Left ventricle myocardium inferior (tissue), 1 donor: ENCODE results near the gene MEIS2. TPM values are rescaled to one million over a fixed set of nuclear protein-coding genes. Genes with fewer than 3 reads are reported as not detected.
A peak's percentile ranks its signal among the peaks of the same experiment; 100 is the strongest.

Experiments
- DNase-seq: peaks from one replicate; pipeline ENCODE4 v3.0.0-alpha.2; 2020
- H3K27ac ChIP-seq: fragments of 200-600 bp; replicated peaks from 2 replicates; pipeline ENCODE4 v1.8.0; 2021
- H3K27me3 ChIP-seq: fragments of 200-600 bp; 2 replicates; pipeline ENCODE4 v1.8.0; 2021; ENCODE audit warnings: low read depth
- H3K36me3 ChIP-seq: fragments of 200-600 bp; 2 replicates; pipeline ENCODE4 v1.8.0; 2021
- H3K4me1 ChIP-seq: fragments of 200-600 bp; 2 replicates; pipeline ENCODE4 v1.8.0; 2021
- H3K4me3 ChIP-seq: fragments of 200-600 bp; 2 replicates; pipeline ENCODE4 v1.8.0; 2021; ENCODE audit warnings: mild to moderate bottlenecking, moderate library complexity
- H3K9me3 ChIP-seq: fragments of 200-600 bp; replicated peaks from 2 replicates; pipeline ENCODE4 v1.8.0; 2021
- CTCF ChIP-seq: fragments of 200-600 bp; IDR thresholded peaks from 2 replicates; pipeline ENCODE4 v1.8.0; 2021; ENCODE audit warnings: antibody characterized with exemption, mild to moderate bottlenecking, borderline replicate concordance
- intact Hi-C: fragments of 100-400 bp; cut with micrococcal nuclease; formaldehyde crosslinking; loops from one replicate; pipeline ENCODE4 v1.11.0; 2022
- total RNA-seq: library from RNA; stranded (reverse); fragmentation: NEBNext Ultra II Directional; extraction: Animal tissue kit (Norgen Biotek cat#: 25700); gene quantifications from one replicate; pipeline ENCODE4 v1.2.1, GENCODE V29; 2021
- donor health status: DM: no; HTN: yes; CAD: no; lungs with severe emphysema.

MEIS2 gene
- total RNA-seq, 1 donor from 2014 or later = 36.0 TPM

GRCh38 chr15:37032091-37032775, 68.1 kb downstream of the MEIS2 start:
- H3K27ac ChIP-seq = peak overlapping the region; percentile 27
- TF ChIP-seq CTCF = no peak

DNA sequence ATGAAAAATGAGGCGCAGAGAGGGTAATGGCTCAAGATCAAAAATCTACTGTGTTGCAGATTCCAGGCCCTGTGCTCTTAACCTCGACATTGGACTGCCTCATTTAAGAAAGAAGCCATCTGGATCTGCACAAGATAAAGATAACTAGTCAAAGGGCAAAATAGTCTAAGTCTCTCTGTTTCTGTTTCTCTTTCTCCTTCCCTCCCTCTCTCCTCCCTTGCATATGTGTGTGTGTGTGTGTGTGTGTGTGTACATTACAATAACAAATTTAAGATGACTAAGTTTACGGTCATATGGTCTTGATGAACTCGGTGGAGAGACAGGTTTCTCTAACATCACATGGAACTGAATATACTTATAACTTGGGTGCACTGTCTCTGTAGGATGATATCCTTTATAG, 69.2 kb downstream of the MEIS2 start:
- H3K9me3 ChIP-seq = no peaks in the 10 kb centered on the region
- H3K27ac ChIP-seq = no peak overlapping the region
- peaks cover 17% of the 10 kb centered on the region for H3K36me3 ChIP-seq
- TF ChIP-seq CTCF = no peak
- DNase-seq = no peak
- no peak overlapping the region for H3K4me3 ChIP-seq
- intact Hi-C loops = no loop called here
- peaks cover 74% of the 10 kb centered on the region for H3K4me1 ChIP-seq
- no peaks in the 10 kb centered on the region for H3K27me3 ChIP-seq

More at GRCh38 chr15:37032091-37032775, 68.1 kb downstream of the MEIS2 start:
- H3K4me3 ChIP-seq = no peak overlapping the region
- H3K9me3 ChIP-seq = no peaks in the 10 kb centered on the region
- peaks cover 74% of the 10 kb centered on the region for H3K4me1 ChIP-seq
- H3K36me3 ChIP-seq = peaks cover 23% of the 10 kb centered on the region
- intact Hi-C loops = no loop called here
- no peaks in the 10 kb centered on the region for H3K27me3 ChIP-seq
- DNase-seq = no peak

- Histone ChIP-seq H3K4me1 (peaks cover 66% of the 10 kb centered on the region), H3K36me3 (peaks cover 4% of the 10 kb centered on the region), H3K27ac (no peak overlapping the region), H3K4me3 (no peak overlapping the region), H3K27me3 (no peaks in the 10 kb centered on the region), H3K9me3 (no peaks in the 10 kb centered on the region)
- DNase-seq = no peak
- no peak for TF ChIP-seq CTCF
- intact Hi-C loops = no loop called here
Measured at GRCh38 chr15:37028625-37029296, 71.6 kb downstream of the MEIS2 start.

DNA sequence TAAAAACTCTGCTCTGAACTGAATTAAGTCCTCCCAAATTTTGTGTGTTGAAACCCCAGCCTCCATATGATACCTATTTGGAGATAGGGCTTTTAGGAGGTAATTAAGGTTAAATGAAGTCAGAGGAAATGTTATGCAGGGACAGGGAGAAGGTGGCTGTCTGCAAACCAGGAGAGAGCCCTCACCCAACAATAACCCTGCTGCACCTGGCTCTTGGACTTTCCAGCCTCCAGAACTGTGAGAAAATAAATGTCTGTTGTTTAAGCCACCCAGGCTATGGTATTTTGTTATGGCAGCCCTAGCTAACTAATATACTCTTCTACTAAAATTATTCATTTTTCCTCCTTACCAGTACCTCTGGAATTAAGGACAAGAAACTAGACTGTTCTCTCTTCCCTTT, 79.5 kb downstream of the MEIS2 start:
- Histone ChIP-seq H3K27me3 (no peaks in the 10 kb centered on the region), H3K4me3 (no peak overlapping the region), H3K4me1 (peaks cover 59% of the 10 kb centered on the region), H3K27ac (peak overlapping the region; percentile 84), H3K9me3 (no peaks in the 10 kb centered on the region), H3K36me3 (no peaks in the 10 kb centered on the region)
- DNase-seq = no peak
- intact Hi-C loops = no loop called here
- no peak for TF ChIP-seq CTCF

DNA sequence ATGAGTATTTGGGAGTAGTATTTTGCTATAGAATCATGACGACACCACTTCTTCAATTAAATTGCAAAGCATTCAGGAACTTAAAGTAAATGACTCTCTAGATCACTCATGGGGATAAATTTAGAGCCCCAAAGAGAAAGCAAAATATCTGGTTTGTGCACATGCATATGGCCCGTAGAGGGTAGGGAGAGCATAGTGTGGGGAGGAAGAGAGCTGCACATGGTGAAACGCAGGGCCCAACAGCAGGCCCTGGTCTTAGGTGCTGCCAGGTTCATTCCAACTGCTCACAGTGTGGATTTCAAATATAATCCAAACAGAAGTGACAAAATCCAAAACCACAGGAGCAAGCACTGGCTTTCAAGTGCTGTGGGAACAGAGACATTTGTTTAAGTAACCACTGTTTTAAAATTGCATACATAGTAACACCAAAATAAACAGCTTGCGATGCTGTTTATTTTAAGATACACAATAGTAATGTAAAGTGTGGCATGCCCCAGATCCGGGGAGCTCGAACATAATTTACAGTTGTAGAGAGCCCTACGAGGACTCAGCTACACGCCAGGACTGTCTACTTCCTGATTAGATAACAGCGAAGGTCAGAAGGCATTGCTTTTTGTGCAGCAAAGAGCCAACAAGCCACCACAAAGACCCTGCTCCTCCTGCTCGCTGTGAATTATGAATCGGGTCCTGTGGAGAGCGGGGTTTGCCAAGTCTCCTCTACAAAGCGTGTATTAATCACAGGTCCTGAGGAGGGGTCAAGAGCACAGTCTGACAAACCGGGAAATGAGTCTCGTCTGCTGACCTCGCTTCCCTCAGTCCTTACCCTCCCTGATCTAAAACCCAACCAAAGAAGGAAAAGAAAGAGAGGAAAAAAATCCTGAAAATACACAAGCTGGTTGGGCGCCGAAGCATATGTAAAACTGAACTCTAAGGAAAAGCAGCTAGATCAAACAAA, 80.6 kb downstream of the MEIS2 start:
- Histone ChIP-seq H3K9me3 (no peaks in the 10 kb centered on the region), H3K4me1 (peaks cover 59% of the 10 kb centered on the region), H3K36me3 (no peaks in the 10 kb centered on the region), H3K4me3 (peak overlapping the region; percentile 45), H3K27me3 (no peaks in the 10 kb centered on the region), H3K27ac (peak overlapping the region; percentile 84)
- intact Hi-C loops = no loop called here
- no peak for DNase-seq
- TF ChIP-seq CTCF = no peak
